OCI-LY1 (cell line): ENCODE results near the gene FBLN2.

Experiments used
- H2AFZ ChIP-seq: fragments of 200-600 bp; sonication (generic), shearing (Covaris generic); 2 replicates; pipeline ENCODE4 v1.6.0; 2014; ENCODE audit warnings: antibody characterized with exemption, mild to moderate bottlenecking, low read length
- H3F3A ChIP-seq: fragments of 200-600 bp; sonication (generic), shearing (Covaris generic); 2 replicates; pipeline ENCODE4 v1.6.0; 2014; ENCODE audit warnings: mild to moderate bottlenecking, antibody characterized with exemption, low read length, moderate library complexity; ENCODE audit not compliant: insufficient read depth
- H3K27ac ChIP-seq: fragments of 200-600 bp; sonication (generic); 2 replicates; pipeline ENCODE4 v1.5.1; 2014; ENCODE audit warnings: low read length, mixed run types, mild to moderate bottlenecking, low read depth; ENCODE audit not compliant: poor library complexity, severe bottlenecking
- H3K27me3 ChIP-seq: fragments of 200-600 bp; sonication (generic); 2 replicates; pipeline ENCODE4 v1.6.0; 2014; ENCODE audit warnings: antibody characterized with exemption, mild to moderate bottlenecking, low read length, moderate library complexity; ENCODE audit not compliant: insufficient read depth
- H3K36me3 ChIP-seq: fragments of 200-600 bp; sonication (generic); 2 replicates; pipeline ENCODE4 v1.6.1; 2014; ENCODE audit warnings: mild to moderate bottlenecking, antibody characterized with exemption, low read length, moderate library complexity, mixed read lengths; ENCODE audit not compliant: insufficient read depth
- H3K4me1 ChIP-seq: fragments of 200-600 bp; sonication (generic); 2 replicates; pipeline ENCODE4 v1.5.1; 2014; ENCODE audit warnings: mild to moderate bottlenecking, low read length, moderate library complexity; ENCODE audit not compliant: insufficient read depth, severe bottlenecking
- H3K4me2 ChIP-seq: fragments of 200-600 bp; sonication (generic), shearing (Covaris generic); 2 replicates; pipeline ENCODE4 v1.6.1; 2014; ENCODE audit warnings: low read length
- H3K4me3 ChIP-seq: fragments of 200-600 bp; sonication (generic); 2 replicates; pipeline ENCODE4 v1.5.1; 2014; ENCODE audit warnings: low read length, low read depth, mild to moderate bottlenecking, mixed read lengths; ENCODE audit not compliant: poor library complexity, severe bottlenecking
- H3K79me2 ChIP-seq: fragments of 200-600 bp; shearing (Covaris generic); 2 replicates; pipeline ENCODE4 v1.6.1; 2016; ENCODE audit warnings: mixed run types, low read length, mixed read lengths; ENCODE audit not compliant: insufficient read depth
- H3K9ac ChIP-seq: fragments of 200-600 bp; sonication (generic), shearing (Covaris generic); 2 replicates; pipeline ENCODE4 v1.6.1; 2014; ENCODE audit warnings: mild to moderate bottlenecking, low read length, mixed read lengths
- H3K9me2 ChIP-seq: fragments of 200-600 bp; sonication (generic), shearing (Covaris generic); 2 replicates; pipeline ENCODE4 v1.6.1; 2014; ENCODE audit warnings: low read depth, mild to moderate bottlenecking, low read length, mixed read lengths
- H3K9me3 ChIP-seq: fragments of 200-600 bp; shearing (Covaris generic); 2 replicates; pipeline ENCODE4 v1.6.1; 2014; ENCODE audit warnings: low read length, mixed read lengths
- H4K20me1 ChIP-seq: fragments of 200-600 bp; sonication (generic), shearing (Covaris generic); 2 replicates; pipeline ENCODE4 v1.6.0; 2016; ENCODE audit warnings: mild to moderate bottlenecking, low read length; ENCODE audit not compliant: insufficient read depth
- CTCF ChIP-seq: fragments of 200-600 bp; sonication (generic), shearing (Covaris generic); IDR thresholded peaks from 2 replicates; pipeline ENCODE4 v1.5.1; 2017; ENCODE audit warnings: mild to moderate bottlenecking, antibody characterized with exemption, low read length, moderate library complexity, mixed read lengths
- EZH2 ChIP-seq: fragments of 200-600 bp; sonication (generic), shearing (Covaris generic); IDR thresholded peaks from 2 replicates; pipeline ENCODE4 v1.8.0; 2017; ENCODE audit warnings: borderline replicate concordance, mixed run types, mild to moderate bottlenecking, antibody characterized with exemption, low read length, moderate library complexity, mixed read lengths

The FBLN2 gene

GRCh38 chr3:13637311-13637891 lies 88.5 kb downstream of the FBLN2 start:
- H2AFZ ChIP-seq = no peak overlapping the region
- H3F3A ChIP-seq = no peaks in the 10 kb centered on the region
- H3K4me1 ChIP-seq = no peaks in the 10 kb centered on the region
- H3K27me3 ChIP-seq = no peaks in the 10 kb centered on the region
- H3K27ac ChIP-seq = no peak overlapping the region
- H3K9me3 ChIP-seq = no peaks in the 10 kb centered on the region
- no peak overlapping the region for H3K4me2 ChIP-seq
- no peaks in the 10 kb centered on the region for H3K36me3 ChIP-seq
- H4K20me1 ChIP-seq = no peaks in the 10 kb centered on the region
- TF ChIP-seq CTCF (no peak), EZH2 (no peak)
- H3K79me2 ChIP-seq = no peaks in the 10 kb centered on the region
- no peak overlapping the region for H3K9ac ChIP-seq
- no peak overlapping the region for H3K4me3 ChIP-seq
- H3K9me2 ChIP-seq = no peaks in the 10 kb centered on the region

GRCh38 chr3:13637953-13638352 lies 89.0 kb downstream of the FBLN2 start:
- Histone ChIP-seq H3F3A (no peaks in the 10 kb centered on the region), H3K9me2 (no peaks in the 10 kb centered on the region), H3K4me1 (no peaks in the 10 kb centered on the region), H3K27me3 (no peaks in the 10 kb centered on the region), H4K20me1 (no peaks in the 10 kb centered on the region), H3K36me3 (no peaks in the 10 kb centered on the region), H2AFZ (no peak overlapping the region), H3K9ac (no peak overlapping the region), H3K27ac (no peak overlapping the region), H3K4me2 (no peak overlapping the region), H3K4me3 (no peak overlapping the region), H3K9me3 (no peaks in the 10 kb centered on the region), H3K79me2 (no peaks in the 10 kb centered on the region)
- TF ChIP-seq CTCF (no peak), EZH2 (no peak)

GRCh38 chr3:13638927-13639326 lies 90.0 kb downstream of the FBLN2 start:
- H3K27me3 ChIP-seq = 0 out of 2 replicates have a peak, but pooled peaks cover 3% of the 10 kb centered on the region

More at GRCh38 chr3:13638927-13639326, 90.0 kb downstream of the FBLN2 start:
- TF ChIP-seq EZH2 (no peak), CTCF (no peak)
- Histone ChIP-seq H3K36me3 (no peaks in the 10 kb centered on the region), H2AFZ (no peak overlapping the region), H3K9me2 (no peaks in the 10 kb centered on the region), H3K4me2 (no peak overlapping the region), H3K27ac (no peak overlapping the region), H3F3A (no peaks in the 10 kb centered on the region), H3K9ac (no peak overlapping the region), H3K9me3 (no peaks in the 10 kb centered on the region), H3K79me2 (no peaks in the 10 kb centered on the region), H3K4me1 (no peaks in the 10 kb centered on the region), H3K4me3 (no peak overlapping the region), H4K20me1 (no peaks in the 10 kb centered on the region)
